Right lobe of liver (tissue), 6 donors: ENCODE data around the gene TSPAN2. TPM values are rescaled to one million over a fixed set of nuclear protein-coding genes. Genes with fewer than 3 reads are reported as not detected.
A peak's percentile ranks its signal among the peaks of the same experiment; 100 is the strongest.

ENCODE experiments used
- ATAC-seq, 4 donors: fragments of 200-7000 bp; cut with Tn5 transposase; one replicate each; pipeline ENCODE4 v1.9.1; 2020; ENCODE audit warnings: mild to moderate bottlenecking in 4 of 4, moderate library complexity in 4 of 4
- DNase-seq, 3 donors: peaks; one replicate each; pipeline ENCODE4 v3.0.0-alpha.2; 2020
- H3K27ac ChIP-seq, 3 donors: fragments of 200-600 bp; one replicate each; pipeline ENCODE4 v1.8.0; 2022
- H3K27me3 ChIP-seq, 2 donors: fragments of 200-600 bp; one replicate each; pipeline ENCODE4 v1.8.0; 2022
- H3K36me3 ChIP-seq, 4 donors: fragments of 200-600 bp; sonication (generic) in 1 of 4; one replicate each; pipeline versions ENCODE4 v1.5.1 to v1.8.0; 2017 to 2022; ENCODE audit warnings: control low read depth in 1 of 4
- H3K4me1 ChIP-seq, 4 donors: fragments of 200-600 bp; sonication (generic) in 1 of 4; one replicate each; pipeline versions ENCODE4 v1.5.1 to v1.8.0; 2017 to 2022; ENCODE audit warnings: control low read depth in 1 of 4
- H3K4me3 ChIP-seq, 3 donors: fragments of 200-600 bp; one replicate each; pipeline ENCODE4 v1.8.0; 2022
- H3K9me3 ChIP-seq, 4 donors: fragments of 200-600 bp; sonication (generic) in 1 of 4; one replicate each; pipeline versions ENCODE4 v1.5.1 to v1.8.0; 2017 to 2022; ENCODE audit warnings: control low read depth in 1 of 4
- POLR2A ChIP-seq: fragments of 450-650 bp; IDR thresholded peaks from one replicate; pipeline ENCODE4 v1.6.1; 2017; ENCODE audit warnings: antibody characterized with exemption, mild to moderate bottlenecking
- WGBS: methylation state at CpG from one replicate; pipeline ENCODE4 v1.1.6; 2018; ENCODE audit warnings: low coverage, low lambda C conversion rate; ENCODE audit not compliant: insufficient coverage; ENCODE audit errors: missing lambda C conversion rate; 5-methylcytosine and 5-hydroxymethylcytosine counted together
- intact Hi-C, 2 donors: fragments of 100-400 bp; cut with DNase I; formaldehyde crosslinking; loops; one replicate each; pipeline versions ENCODE4 v1.11.2 to v1.14.1; 2022
- total RNA-seq, 6 experiments: library from RNA; depleted of rRNA in 2 of 6; stranded (reverse); fragments of >200 nt in 2 of 6; fragmentation: NEBNext Ultra II Directional in 3 of 6; extraction: Animal tissue kit (Norgen Biotek cat#: 25700) in 3 of 6; gene quantifications; one replicate each; pipeline versions ENCODE4 v1.1.0 to v1.2.4, GENCODE V29; 2016 to 2023
- TF ChIP-seq, protein P1 (sequence below), 4 donors: fragments of 200-600 bp in 3 of 4; fragments of 450-650 bp in 1 of 4; IDR thresholded peaks; one replicate each; pipeline versions ENCODE4 v1.5.1 to v1.8.0; 2016 to 2022; ENCODE audit warnings: antibody characterized with exemption in 4 of 4, mild to moderate bottlenecking in 2 of 4
- donor health status: DM: no; HTN: yes; CAD: no.
- donor health status: DM: no; HTN: no; CAD: no.
- donor health status: DM: no; HTN: no; CAD: no.
- donor health status: DM: no; HTN: yes; CAD: no.
- donor health status: DM: no; HTN: yes; CAD: no.

TSPAN2 gene
- total RNA-seq, 6 experiments from 2014 or later: 0.35 to 0.55 (median 0.42) TPM; not detected in 2

DNA sequence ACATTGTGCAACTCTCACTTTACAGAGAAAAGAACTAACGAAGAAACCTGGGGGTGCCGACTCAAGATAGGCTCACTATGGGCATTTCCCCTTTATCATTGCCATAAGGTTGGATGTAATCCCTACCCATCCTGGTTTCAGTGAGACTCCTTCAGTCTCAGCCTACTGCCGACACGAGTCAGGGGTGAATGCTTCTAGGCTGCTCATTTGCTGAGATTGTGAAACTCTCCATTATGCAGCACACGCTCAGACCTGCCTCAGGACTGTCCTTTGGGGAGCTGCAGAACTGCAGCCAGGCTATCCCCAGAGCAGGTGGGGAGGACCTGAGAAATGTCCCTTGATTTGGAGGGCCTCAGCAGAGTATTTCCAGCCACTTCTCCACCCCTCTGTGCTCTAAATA is 37.5 kb downstream of the TSPAN2 start:
- no peak for TF ChIP-seq POLR2A
- TF ChIP-seq, protein P1, sequence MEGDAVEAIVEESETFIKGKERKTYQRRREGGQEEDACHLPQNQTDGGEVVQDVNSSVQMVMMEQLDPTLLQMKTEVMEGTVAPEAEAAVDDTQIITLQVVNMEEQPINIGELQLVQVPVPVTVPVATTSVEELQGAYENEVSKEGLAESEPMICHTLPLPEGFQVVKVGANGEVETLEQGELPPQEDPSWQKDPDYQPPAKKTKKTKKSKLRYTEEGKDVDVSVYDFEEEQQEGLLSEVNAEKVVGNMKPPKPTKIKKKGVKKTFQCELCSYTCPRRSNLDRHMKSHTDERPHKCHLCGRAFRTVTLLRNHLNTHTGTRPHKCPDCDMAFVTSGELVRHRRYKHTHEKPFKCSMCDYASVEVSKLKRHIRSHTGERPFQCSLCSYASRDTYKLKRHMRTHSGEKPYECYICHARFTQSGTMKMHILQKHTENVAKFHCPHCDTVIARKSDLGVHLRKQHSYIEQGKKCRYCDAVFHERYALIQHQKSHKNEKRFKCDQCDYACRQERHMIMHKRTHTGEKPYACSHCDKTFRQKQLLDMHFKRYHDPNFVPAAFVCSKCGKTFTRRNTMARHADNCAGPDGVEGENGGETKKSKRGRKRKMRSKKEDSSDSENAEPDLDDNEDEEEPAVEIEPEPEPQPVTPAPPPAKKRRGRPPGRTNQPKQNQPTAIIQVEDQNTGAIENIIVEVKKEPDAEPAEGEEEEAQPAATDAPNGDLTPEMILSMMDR (IDR thresholded peaks at IDR 0.05): no peak
- no peak overlapping the region for H3K4me3 ChIP-seq
- no peaks in the 10 kb centered on the region for H3K27me3 ChIP-seq
- no peak for DNase-seq
- H3K4me1 ChIP-seq: no peaks in the 10 kb centered on the region
- ATAC-seq: no peak
- H3K36me3 ChIP-seq: no peaks in the 10 kb centered on the region
- no peak overlapping the region for H3K27ac ChIP-seq
- intact Hi-C loops: no loop called here
- 45% methylated on average over 5 of the region's 5 CpGs for WGBS
- no peaks in the 10 kb centered on the region for H3K9me3 ChIP-seq

DNA sequence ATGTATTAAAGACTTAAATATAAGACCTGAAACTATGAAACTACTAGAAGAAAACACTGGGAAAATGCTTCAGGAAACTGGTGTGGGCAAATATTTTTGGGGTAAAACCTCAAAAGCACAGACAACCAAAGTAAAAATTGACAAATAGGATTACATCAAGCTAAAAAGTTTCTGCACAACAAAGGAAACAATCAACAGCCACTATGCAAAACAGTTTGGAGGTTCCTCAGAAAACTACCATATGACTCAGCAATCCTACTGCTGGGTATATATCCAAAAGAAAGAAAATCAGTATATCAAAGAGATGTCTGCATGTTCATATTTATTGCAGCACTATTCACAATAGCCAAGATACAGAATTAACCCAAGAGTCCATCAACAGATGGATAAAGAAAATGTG is 42.6 kb downstream of the TSPAN2 start:
- Histone ChIP-seq H3K4me3 (no peak overlapping the region), H3K27me3 (no peaks in the 10 kb centered on the region), H3K4me1 (no peaks in the 10 kb centered on the region), H3K9me3 (no peaks in the 10 kb centered on the region), H3K36me3 (no peaks in the 10 kb centered on the region), H3K27ac (no peak overlapping the region)
- TF ChIP-seq, protein P1 (IDR thresholded peaks at IDR 0.05): no peak
- no peak for TF ChIP-seq POLR2A
- no peak for ATAC-seq
- DNase-seq: no peak
- intact Hi-C loops: no loop called here

DNA sequence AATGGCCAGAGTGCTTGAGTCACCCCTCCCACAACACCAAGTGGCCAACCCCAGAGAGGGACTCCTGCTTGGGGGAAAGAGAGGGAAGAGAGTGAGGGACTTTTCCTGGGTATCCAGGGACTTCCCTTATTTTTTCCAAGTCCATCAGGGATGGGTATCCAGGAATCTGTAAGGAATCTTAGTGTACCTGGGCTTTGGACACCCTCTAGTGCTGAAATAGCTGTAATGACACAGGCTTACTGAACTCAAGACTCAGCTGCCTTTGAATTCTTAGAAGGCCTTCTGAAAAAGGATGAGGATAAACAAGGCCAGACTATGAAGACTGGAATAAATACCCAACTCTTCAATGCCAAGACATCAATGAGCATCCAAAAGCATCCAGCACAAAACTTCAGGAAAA is 47.6 kb downstream of the TSPAN2 start:
- Histone ChIP-seq H3K36me3 (no peaks in the 10 kb centered on the region), H3K27me3 (no peaks in the 10 kb centered on the region), H3K4me3 (no peak overlapping the region), H3K27ac (no peak overlapping the region), H3K4me1 (no peaks in the 10 kb centered on the region), H3K9me3 (no peaks in the 10 kb centered on the region)
- ATAC-seq (peak in 1 of 4 donors; percentile 11), DNase-seq (no peak)
- no peak for TF ChIP-seq POLR2A
- TF ChIP-seq, protein P1 (IDR thresholded peaks at IDR 0.05): peak in 1 of 4 donors; percentile 7
- intact Hi-C loops: no loop called here

DNA sequence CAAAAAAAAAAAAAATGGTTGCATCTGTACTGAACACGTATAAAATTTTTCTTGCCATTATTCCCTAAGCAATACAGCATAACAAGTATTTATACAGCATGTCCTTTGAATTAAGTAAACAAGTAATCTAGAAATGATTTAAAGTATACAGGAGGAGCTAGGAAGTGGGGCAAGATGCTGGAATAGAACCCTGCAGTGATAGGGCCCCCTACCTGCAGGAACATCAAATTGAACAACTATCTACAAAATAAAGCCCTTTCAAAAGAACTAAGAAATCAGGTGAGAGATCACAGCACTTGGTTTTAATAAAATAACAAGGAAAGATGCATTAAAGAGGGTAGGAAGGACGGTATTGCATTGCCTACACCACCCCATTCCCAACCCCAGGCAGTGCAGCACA is 48.8 kb downstream of the TSPAN2 start:
- no peaks in the 10 kb centered on the region for H3K27me3 ChIP-seq
- H3K4me1 ChIP-seq: no peaks in the 10 kb centered on the region
- ATAC-seq: no peak
- no peak for DNase-seq
- H3K27ac ChIP-seq: no peak overlapping the region
- no peaks in the 10 kb centered on the region for H3K9me3 ChIP-seq
- H3K4me3 ChIP-seq: no peak overlapping the region
- no peaks in the 10 kb centered on the region for H3K36me3 ChIP-seq
- intact Hi-C loops: no loop called here
- TF ChIP-seq, protein P1 (IDR thresholded peaks at IDR 0.05): no peak
- TF ChIP-seq POLR2A: no peak
- WGBS: 55% methylated on average over 2 of the region's 2 CpGs

DNA sequence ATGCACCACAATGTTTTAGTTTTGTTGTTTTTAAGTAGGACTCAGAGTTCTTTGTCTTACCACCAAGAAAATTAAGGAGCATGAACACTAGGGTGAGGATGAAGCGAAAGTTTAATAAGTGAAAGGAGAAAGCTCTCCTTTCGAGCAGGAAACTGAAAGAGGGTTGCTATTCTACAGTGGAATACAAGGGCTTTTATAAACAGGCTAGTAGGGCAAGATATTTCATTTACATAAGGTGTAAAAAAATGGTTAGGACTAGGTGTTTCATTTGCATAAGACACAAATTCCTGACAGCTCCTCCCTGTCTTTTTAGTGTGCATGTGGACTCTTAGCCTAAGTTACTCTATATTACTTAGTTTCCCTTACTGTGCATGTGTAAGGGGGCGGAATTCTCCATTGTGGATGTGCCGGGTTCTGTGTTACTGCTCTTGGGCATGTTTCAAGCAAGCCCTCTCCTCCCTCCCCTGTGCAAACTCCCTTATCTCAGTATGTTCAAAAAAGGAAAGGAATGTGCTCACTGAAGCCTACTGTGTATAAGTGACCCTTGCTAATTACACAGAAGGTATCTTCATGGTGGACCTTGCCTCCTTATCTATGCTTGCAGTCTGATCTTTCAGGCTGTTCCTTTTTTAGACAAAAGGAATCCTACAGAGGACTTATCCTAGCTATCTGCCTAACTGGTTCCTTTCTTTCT is 52.3 kb downstream of the TSPAN2 start:
- Histone ChIP-seq H3K27ac (no peak overlapping the region), H3K4me3 (no peak overlapping the region), H3K27me3 (no peaks in the 10 kb centered on the region), H3K4me1 (no peaks in the 10 kb centered on the region), H3K9me3 (no peaks in the 10 kb centered on the region), H3K36me3 (no peaks in the 10 kb centered on the region)
- ATAC-seq (peak in 1 of 4 donors; percentile 11), DNase-seq (no peak)
- no peak for TF ChIP-seq POLR2A
- TF ChIP-seq, protein P1 (IDR thresholded peaks at IDR 0.05): no peak
- intact Hi-C loops: no loop called here
- WGBS: 50% methylated on average over 4 of the region's 4 CpGs
